Gastroesophageal sphincter (tissue), 3 donors: ENCODE data around the gene S100A9.

Experiments
- EP300 ChIP-seq: sonication (generic); formaldehyde crosslinking; IDR thresholded peaks from one replicate; pipeline ENCODE4 v1.6.1; 2017; ENCODE audit warnings: antibody characterized with exemption, mild to moderate bottlenecking
- POLR2A ChIP-seq, 2 donors: fragments of 450-650 bp; IDR thresholded peaks; one replicate each; pipeline ENCODE4 v1.6.1; 2017; ENCODE audit warnings: antibody characterized with exemption in 2 of 2, mild to moderate bottlenecking in 2 of 2, moderate library complexity in 1 of 2
- POLR2AphosphoS5 ChIP-seq: sonication (generic); formaldehyde crosslinking; IDR thresholded peaks from one replicate; pipeline ENCODE4 v1.6.1; 2017; ENCODE audit warnings: antibody characterized with exemption
- TF ChIP-seq, protein P1 (sequence below), 4 experiments: fragments of 200-600 bp in 2 of 4; fragments of 450-650 bp in 2 of 4; sonication (generic) in 1 of 4; IDR thresholded peaks; one replicate each; pipeline ENCODE4 v1.5.1; 2017 to 2019; ENCODE audit warnings: antibody characterized with exemption in 4 of 4, mild to moderate bottlenecking in 2 of 4, moderate library complexity in 2 of 4

DNA sequence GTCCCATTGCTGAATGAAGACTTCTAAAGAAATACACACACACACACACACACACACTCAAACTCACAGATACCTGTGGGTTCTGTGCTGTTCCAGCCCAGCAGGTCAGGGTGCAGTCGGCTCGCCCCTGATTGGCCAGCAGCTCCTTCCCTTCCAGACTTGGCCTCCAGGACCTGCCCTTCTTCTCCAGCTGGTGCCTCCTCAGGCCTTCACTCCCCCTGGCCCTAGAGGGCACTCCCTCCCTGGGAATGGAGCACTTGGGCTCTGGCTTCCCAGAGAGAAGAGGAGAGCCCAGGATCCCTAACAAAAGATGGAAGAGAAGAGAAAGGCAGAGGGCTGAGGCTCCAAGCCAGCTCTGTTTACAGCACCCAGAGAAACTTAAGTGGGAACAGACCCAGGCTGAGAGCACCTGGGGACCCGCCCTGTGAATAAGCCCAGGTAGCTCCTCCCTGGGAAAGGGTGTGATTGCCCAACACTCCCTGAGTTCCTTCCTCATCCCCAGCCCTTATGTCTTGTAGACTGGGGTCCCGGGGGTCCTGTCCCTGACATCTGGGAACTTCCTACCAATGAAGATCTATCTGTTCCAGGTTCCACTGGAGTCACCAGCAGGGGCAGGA, 45.0 kb upstream of the S100A9 start, which contains the start of gene PGLYRP3:
- TF ChIP-seq, protein P1, sequence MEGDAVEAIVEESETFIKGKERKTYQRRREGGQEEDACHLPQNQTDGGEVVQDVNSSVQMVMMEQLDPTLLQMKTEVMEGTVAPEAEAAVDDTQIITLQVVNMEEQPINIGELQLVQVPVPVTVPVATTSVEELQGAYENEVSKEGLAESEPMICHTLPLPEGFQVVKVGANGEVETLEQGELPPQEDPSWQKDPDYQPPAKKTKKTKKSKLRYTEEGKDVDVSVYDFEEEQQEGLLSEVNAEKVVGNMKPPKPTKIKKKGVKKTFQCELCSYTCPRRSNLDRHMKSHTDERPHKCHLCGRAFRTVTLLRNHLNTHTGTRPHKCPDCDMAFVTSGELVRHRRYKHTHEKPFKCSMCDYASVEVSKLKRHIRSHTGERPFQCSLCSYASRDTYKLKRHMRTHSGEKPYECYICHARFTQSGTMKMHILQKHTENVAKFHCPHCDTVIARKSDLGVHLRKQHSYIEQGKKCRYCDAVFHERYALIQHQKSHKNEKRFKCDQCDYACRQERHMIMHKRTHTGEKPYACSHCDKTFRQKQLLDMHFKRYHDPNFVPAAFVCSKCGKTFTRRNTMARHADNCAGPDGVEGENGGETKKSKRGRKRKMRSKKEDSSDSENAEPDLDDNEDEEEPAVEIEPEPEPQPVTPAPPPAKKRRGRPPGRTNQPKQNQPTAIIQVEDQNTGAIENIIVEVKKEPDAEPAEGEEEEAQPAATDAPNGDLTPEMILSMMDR (IDR thresholded peaks at IDR 0.05) = no peak
- no peak for TF ChIP-seq POLR2A (IDR thresholded peaks at IDR 0.05)
- no peak for TF ChIP-seq EP300
- TF ChIP-seq POLR2AphosphoS5 = no peak
